Myocyte (in vitro differentiated cells): ENCODE measurements around the gene FOXM1. TPM values are rescaled to one million over a fixed set of nuclear protein-coding genes. Genes with fewer than 3 reads are reported as not detected.
A peak's percentile ranks its signal among the peaks of the same experiment; 100 is the strongest.

Source experiments
- DNase-seq: peaks from one replicate; pipeline ENCODE4 v3.0.0-alpha.2; 2012; ENCODE audit warnings: low read depth
- total RNA-seq: library from RNA; depleted of rRNA; stranded (reverse); fragments of >200 nt; gene quantifications from 2 replicates; pipeline ENCODE4 v1.2.3, GENCODE V29; 2014

FOXM1 gene
- total RNA-seq, 1 donor from 2014 or later: 1.3 TPM

DNA sequence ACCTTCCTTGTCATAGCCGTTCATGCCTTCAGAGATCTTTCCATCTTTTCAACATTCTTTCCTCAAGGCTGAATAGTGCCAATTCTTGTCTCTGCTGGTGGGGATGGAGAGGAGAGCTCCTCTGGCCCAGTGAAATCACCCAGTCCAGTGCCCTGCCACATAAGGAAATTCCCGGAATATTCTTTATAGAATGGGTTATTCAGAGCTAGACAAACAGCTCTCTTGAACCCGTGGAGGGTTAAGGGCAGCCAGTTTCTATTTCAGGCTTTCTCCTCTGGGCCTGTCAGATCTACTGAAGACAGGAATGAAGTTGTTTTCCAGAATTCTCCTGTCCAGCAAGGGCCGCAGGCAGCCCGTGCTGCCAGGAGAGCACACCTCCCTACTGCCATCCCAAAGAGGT is 34.0 kb downstream of the FOXM1 start:
- no peak for DNase-seq

DNA sequence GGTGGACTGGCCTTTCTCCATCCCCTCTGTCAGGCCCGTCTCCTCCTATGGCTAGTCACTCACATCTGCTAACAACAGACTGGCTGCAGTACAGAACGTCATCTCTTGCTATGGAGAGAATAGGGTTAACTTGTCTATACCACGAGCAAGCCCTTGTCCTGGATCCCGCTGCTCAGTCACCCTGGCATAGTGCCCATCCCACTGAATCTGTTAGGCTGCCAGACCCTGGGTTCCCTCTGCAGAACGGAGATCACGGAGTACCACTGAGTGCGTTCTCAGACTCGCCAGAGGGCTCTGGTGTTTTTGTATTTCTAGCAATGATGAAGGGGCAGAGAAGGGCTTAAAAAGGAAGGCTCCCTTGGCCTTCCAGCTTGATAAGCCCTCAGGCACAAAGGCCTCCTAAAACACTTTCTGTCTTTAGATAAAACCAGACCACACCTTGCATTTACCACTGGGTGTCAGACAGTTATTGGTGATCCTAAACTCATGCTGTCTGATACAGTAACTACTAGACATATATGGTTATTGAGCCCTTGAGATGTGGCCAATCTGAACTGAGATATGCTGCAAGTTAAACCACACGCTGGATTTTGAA is 35.8 kb downstream of the FOXM1 start:
- DNase-seq: no peak

DNA sequence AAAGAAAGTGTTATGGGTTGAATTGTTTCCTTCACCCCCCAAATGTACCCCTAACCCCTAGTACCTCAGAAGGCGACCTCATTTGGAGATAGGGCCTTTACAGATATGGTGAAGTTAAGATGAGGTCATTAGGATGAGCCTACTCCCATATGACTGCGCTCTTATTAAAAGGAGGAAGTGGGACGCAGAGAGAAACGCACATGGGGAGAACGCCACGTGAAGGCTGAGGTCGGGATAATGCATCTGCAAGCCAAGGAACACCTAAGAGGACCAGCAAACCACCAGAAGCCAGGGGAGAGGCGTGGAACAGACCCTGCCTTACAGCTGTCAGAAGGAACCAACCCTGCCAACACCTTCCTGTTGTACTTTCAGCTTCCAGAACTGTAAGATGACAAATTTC is 40.4 kb downstream of the FOXM1 start:
- no peak for DNase-seq

DNA sequence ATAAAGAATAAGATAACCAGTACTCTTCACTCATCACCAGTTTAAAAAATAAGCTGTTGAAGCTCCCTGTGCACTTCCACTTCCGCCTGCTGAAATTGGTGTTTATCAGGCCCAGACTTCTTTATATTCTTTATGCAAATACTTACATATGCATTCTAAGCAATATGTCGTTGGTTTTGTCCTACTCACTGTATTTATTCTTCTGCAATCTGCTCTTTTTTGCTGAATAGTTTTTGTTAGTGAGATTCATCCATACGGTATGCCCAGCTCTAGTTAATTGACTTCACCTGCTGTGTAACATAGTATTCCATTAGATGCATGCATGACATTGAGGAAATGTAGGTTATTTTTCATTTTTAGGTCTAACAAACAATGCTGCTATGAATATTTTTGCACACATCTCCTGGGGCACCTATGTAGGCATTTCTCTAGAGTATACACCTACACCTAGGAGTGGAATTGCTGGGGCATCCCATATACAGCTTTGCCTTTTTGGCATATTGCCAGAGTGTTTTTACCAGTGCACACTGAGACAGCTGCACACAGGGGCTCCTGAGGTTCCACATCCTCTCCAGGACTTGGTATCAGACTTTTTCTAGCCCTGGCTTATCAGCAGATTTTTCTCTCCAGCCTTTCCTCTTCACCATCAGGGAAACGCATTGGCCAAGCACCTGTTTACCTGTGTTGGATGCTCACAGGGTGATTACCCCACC is 41.1 kb downstream of the FOXM1 start:
- DNase-seq: no peak

DNA sequence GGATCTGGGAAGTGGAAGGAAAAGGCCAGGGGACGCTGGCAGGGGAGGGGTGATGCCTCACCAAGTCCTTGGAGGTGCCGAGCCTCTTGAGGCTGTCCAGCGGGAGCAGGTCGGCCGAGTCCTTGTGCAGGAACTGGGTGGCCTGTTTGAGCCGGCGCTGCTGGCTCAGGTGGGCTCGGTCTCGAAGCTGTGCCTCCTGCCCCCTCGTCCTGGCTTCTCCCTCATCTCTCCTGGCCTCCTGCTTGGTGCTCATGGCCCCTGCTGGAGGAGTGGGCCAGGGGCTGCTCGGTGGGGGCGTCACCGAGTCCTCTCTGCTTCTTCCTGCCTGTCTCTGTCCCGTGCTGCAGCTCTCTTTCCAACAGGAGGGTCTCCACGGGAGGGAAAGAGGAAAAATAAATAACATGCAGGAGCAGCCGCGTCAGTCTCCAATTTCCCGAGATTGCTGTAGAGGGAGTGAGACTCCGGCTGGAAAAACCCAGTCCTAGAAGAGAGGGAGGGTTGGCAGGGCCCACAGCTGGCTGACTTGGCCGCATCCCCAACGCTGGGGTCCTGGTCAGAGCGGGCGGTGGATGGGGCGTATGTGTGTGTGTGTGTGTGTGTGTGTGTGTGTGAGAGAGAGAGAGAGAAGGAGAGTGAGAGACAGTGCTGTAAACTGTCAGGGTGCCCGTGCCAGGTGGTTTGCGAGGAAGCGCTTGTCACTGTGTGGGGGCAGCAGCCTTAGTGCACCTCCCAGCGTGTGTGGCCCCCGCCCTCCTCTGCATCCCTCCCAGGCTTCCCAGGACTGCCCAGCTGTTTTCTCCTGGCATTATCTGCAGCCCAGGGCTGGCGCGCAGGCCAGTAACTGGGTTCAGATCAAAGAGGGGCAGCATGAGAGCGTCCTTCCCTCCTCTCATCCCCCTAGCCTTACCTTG is 42.1 kb downstream of the FOXM1 start, which contains the start of gene NRIP2:
NRIP2 (minus strand) TSS at position 455 of the 911 bp plus-strand sequence; CDS start at position 403, 52 bp downstream.
- DNase-seq: peak; percentile 84

DNA sequence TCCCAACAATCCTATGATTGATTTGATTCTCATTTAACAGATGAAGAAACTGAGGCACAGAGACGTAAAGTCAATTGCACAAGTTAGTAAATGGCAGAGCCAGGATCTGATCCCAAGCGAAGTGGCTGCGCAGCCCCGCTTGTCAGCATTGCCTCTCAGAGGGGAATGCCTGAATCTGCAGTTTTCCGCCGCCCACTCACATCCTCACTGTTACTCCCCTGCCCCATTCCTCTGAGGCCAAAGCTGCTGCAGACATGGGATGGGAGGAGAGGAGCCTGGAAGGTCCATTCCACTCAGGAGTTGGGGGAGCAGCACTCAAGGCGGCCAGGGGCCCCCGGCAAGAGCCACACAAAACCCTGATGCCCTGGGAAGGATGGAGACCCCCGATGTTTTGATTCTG is 43.2 kb downstream of the FOXM1 start:
- DNase-seq: no peak

DNA sequence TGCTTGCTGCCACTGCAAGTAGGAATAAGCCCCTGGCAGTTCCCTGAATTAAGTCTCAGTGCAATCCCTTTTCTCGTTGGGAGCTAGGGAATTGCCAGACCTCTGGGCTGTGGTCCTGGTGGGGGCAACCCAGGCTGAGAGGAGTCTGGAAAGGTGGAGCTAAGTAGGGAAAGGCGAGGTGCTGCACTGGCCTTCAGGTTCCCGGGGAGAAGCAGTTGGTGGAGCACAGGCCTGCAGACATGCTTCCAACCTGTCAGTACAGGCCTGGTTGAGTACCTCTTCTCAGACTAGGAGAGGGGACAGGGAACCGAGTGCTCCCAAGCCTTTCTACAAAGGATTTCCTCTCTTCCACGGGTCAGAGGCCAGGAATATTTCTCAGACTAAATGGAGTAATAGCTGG is 43.6 kb downstream of the FOXM1 start:
- DNase-seq: no peak

DNA sequence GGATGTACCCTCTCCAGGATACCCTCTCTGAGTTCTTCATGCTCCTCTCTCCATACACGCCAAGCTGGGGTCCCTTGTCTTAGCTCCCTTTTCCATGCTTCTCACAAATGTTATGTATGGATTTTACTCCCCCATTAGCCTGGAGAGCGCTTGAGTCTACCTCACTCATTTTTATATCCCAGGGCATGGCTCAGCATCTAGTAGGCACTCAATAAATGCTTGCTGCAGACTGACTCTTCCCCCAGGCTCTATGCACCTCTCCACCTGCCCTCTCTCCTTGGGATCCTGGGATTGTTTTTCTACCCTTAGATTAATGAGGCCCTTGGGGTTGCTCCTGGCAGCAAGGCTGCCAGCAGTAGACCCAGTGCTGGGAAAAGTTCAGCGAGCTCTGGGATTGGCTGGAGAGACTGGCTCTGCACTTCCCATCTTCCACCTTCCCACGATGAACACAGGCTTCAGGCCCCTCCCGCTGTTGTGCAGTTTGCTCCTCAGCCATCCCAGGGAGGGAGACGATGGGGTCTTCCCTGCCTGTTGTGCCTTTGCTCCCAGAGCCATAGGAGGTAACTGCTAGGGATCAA is 44.3 kb downstream of the FOXM1 start:
- DNase-seq: no peak

DNA sequence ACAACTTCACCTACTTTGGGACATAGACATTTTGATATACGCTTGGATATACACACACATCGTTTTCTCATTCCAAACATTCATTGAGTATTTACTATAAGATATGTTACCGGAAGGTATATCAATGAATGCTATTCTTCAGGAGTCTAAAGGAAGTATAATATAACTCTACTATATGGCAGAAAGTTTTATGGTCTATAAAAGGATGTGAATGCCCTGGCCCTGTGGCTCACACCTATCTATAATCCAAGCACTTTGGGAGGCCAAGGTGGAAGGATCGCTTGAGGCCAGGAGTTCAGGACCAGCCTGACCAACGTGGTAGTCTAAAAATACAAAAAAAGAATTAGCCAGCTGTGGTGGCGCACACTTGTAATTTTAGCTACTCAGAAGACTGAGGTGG is 47.7 kb downstream of the FOXM1 start:
- no peak for DNase-seq

DNA sequence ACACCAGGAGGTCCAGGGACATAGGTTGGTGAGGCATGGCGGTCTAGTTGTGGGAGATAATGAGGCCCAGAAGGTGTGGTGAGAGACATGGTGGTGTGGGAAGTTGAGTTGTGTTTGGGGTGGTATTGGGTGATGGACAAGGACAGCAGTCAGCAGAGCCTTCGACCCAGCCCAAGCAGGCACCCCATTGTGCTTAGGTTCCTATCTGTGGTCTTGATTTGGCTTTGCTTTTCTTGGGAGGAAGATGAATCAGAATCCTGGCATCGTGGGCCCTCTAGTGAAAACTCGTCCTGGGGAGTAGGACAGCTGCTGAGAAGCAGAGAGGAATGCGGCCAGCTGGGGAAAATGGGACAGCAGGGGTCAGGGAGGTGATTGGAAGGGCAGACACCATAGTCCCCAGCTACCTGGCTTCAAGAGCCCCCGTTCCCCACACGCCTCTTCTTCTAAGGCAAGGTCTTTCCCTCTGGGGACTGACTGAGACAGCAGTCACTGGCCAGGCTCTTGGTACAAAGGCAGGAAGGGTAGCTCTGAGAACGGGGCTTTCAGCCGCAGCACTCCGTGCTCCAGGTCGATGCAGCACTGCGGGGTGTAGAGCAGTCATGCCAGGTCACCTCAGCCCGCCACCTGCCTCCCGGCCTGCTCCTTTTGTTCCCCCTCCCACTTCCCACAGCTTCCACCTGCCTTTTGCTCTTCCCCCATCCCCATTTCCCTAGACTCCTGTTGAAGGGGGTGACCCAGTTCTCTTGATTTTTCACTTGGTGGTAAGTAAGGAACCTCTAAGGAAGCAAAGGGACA is 50.1 kb downstream of the FOXM1 start:
- DNase-seq: peak; percentile 91

DNA sequence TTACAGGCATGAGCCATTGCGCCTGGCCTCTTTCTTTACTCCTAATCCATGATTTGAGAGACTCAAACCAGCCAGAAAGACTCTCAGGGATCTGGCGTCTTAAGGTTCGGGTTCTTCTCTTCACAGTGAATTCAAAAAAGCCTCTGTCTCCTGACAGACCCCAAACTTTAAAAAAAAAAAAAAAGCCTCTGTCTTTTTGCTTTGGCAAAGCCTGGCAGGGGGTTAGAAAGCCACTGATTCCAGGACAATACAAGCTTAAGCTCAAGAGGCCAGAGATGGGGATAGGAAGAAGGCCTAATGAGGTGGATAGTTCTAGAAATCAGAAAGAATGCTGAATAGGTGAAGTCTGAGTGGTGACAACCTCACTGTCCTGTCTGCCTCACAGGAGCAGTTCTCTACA is 50.9 kb downstream of the FOXM1 start:
- DNase-seq: no peak

DNA sequence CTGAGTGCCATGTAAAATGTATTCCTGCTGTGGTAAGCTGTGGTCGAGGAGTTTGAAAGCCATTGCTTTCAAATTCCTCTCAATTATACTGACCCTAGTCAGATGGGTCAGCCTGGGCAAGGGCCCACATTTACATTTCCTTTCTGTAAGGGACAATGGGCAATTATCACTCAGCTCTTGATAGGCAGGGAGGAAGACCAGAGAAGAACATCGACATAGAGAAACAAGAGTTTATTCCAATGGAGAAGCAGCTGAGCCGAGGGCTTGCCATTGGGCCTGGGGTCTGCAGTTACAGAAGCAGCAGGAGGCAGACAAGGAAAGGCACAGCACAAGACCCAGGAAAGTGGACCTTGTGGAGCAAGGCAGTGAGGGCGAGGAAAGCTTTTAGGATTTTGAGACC is 51.8 kb downstream of the FOXM1 start:
- no peak for DNase-seq

DNA sequence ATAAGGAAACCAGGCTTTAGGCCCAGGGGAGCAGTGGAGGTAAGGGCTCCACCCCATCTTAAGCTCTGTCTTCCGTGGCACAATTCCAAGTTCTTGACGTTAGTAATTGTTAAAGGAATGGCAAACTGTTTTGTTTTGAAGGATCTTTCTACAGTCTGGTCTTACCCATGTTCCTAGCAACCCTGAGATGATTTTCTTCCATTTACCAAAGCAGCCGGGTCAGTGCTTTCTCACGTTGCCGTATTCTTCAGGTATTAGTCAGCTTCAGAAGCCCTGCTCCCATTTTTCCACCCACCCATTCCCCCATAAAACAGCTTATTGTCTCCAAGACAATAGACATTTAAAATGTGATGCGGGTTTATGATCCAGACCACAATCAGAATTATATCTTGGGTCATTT is 52.4 kb downstream of the FOXM1 start:
- DNase-seq: no peak

DNA sequence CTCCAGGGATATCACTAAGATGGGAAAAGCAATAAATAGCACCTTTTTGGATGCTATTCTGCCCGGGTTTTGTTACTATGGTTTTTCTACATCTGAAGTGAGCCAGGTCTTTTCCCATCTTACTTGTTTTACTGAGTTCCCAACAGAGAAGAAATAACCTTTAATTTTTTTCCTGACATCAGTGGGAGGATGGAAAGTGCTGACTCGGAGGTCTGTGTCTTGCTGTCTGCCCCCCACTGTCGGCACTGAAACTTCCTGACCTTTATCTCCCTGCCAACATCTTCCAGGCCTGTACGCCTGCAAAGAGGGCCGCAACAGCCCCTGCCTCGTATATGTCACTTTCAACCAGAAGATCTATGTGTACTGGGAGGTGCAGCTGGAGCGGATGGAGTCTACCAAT is 53.5 kb downstream of the FOXM1 start:
- DNase-seq: no peak

DNA sequence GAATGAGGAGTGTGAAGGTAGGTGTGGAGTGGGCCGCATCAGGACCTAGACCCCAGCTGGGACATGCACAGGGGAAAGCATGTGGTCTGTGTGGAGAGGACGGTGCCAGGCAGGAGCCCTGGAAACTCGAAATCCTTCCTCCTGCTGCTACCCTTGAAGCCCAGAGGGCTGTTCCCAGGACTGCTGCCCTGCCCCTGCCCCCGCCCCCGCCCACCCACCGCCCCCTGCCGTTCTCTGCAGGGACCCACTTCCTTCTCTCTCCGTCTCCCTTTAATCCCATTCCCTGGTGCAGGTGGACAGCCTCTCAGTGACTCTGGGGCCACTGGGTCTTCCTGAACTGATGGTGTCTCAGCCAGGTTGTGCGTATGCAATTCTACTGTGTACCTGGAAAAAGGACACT is 56.5 kb downstream of the FOXM1 start:
- no peak for DNase-seq

DNA sequence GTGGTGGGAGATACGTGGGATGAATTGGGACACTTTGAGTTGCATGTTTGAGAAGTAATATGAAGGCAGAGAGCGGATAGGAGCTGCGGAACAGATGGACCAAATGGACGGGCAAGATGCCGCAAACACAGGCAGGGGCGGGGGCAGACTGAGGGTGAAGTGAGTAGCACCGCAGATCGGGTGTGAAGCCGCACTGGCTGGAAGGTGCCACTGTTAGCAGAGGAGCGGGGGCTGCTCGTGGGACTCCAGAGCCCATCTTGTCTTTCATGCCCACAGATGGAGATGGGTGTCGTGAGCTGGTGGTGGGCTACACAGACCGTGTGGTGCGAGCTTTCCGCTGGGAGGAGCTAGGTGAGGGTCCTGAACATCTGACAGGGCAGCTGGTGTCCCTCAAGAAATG is 57.2 kb downstream of the FOXM1 start:
- no peak for DNase-seq

DNA sequence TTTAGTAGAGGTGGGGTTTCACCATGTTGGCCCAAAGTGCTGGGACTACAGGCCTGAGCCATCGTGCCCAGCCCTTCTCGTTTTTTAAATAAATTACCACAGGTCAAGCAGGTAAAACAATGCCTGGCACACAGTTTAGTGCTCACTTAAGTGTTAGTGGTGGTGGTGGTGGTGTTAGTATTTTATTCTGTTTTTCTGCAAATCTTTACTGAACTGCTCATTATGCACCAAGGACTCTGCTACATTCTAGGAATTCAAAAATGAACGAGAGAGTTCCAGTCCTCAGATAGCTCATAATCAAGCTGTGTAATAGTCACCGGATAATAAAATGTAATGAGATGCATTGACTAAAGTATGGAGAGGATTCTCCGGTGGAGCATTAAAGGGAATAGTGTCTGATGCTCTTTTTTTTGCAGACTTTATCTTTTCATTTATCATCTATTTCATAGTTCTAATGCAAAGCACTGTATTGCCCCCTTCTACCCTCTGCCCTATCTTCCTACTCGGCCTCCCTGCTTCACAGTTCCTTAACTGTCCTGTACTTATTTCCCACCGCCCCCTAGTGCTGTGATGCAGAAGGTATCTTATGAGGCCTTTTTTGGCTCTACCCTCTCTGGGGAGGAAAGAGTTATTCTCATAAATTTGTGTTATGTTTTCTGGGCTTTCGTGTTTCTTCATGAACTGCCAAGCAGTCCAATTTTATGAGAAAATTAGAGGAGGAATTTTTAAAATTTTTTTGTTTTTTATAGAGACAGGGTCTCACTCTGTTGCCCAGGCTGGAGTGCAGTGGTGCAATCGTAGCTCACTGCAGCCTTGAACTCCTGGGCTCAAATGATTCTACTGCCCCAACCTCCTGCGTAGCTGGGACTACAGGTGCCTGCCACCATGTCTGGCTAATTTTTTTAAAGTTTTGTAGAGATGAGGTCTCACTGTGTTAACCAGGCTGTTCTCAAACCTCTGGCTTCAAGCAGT is 63.5 kb downstream of the FOXM1 start:
- DNase-seq: peak; percentile 79

DNA sequence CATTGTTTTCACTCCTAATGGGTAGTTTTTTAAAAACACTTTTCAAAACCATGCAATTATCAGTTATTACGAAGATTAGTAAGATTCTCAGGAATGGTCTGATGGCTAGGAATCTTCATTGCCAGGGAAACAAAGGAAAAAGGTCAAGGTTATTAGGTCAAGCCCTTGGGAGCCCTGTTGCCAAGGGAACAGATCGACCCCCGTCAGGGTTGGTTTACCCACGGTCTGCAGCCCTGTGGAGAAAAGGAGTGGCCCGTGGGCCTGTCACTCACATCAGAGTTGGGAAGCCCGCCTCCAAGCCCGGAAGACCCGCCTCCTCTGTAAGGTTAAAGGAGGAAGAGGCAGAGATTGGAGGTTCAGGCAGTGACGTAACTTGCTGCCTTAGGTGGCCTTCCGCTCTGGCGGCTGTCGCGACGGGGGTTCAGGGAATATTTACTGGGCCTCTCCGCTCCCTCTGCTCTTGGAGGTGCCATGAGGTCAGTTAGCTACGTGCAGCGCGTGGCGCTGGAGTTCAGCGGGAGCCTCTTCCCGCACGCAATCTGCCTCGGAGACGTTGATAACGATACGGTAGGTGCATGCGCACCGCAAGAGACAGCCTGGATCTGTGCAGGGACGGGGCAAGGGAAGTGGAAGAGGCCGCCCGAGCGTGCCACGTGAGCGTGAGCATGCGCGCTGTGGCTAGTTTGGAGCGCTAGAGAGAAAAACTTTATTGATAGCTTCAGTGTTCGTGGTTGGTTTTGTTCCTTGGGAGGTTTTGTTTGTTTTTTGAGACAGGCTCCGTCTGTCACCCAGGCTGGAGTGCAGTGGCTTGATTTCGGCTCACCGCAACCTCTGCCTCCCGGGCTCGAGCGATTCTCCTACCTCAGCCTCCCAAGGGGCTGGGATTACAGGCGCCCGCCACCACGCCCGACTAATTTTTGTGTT is 64.4 kb downstream of the FOXM1 start, which contains the start of gene ITFG2:
ITFG2 (plus strand) TSS at position 379 of the 924 bp plus-strand sequence; CDS start at position 472, 93 bp downstream.
- peak; percentile 100 for DNase-seq
